Measurements from ENCODE around the gene GRIK3.
"Not testable (repeated sequence)": the region's sequence is repeated elsewhere in the genome, so short reads cannot be mapped to it uniquely, and the experiment has no call there.

The GRIK3 gene

DNA sequence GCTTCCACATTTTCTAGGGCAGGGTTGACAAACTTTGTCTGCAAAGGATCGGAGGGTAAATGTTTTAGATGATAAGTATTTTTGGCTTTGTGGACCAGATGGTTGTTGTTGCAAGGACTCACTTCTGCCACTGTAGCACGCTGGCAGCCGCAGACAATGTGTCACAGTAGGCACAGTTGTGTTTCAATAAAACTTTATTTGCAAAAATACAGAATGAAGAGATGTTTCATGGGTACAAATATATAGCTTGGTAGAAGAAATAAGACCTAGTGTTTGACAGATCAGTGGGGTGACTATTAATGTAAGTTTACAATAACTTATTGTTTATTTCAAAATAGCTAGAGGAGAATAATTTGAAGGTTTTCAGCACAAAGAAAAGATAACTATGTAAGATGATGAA lies 127.8 kb downstream of the GRIK3 start:
- H3K4me3 ChIP-seq (ENCODE audit: low read depth, low read length), result no peak overlapping the region
- CTCF ChIA-PET, result no interaction called here
- POLR2A ChIA-PET, result no interaction called here
- TF ChIP-seq, protein P1, sequence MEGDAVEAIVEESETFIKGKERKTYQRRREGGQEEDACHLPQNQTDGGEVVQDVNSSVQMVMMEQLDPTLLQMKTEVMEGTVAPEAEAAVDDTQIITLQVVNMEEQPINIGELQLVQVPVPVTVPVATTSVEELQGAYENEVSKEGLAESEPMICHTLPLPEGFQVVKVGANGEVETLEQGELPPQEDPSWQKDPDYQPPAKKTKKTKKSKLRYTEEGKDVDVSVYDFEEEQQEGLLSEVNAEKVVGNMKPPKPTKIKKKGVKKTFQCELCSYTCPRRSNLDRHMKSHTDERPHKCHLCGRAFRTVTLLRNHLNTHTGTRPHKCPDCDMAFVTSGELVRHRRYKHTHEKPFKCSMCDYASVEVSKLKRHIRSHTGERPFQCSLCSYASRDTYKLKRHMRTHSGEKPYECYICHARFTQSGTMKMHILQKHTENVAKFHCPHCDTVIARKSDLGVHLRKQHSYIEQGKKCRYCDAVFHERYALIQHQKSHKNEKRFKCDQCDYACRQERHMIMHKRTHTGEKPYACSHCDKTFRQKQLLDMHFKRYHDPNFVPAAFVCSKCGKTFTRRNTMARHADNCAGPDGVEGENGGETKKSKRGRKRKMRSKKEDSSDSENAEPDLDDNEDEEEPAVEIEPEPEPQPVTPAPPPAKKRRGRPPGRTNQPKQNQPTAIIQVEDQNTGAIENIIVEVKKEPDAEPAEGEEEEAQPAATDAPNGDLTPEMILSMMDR (IDR thresholded peaks at IDR 0.05; ENCODE audit: insufficient read depth, low read length, missing control alignments), result no peak
- no peak for DNase-seq (ENCODE audit: low read depth, low spot score)

DNA sequence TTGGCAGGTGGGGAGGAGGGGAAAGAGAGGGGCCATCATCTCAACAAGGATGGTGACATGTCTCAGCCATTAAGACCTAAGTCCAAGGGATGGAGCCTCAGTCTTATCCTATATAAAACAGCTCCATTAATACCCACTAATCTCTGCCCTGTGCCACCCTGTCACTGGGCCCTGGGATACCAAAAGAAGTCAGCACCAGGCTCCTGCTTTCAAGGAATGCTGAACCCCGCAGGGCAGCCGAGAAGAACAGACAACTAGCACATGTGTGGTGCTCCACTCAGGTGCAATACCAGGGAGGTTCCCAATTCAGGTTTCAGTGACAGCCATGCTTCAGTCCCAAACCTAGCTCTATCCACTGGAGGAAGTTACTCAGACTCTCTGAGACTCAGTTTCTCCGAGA lies 128.4 kb downstream of the GRIK3 start:
- POLR2A ChIA-PET, result no interaction called here
- no peak for DNase-seq (ENCODE audit: low read depth, low spot score)
- CTCF ChIA-PET, result no interaction called here
- TF ChIP-seq, protein P1 (IDR thresholded peaks at IDR 0.05; ENCODE audit: insufficient read depth, low read length, missing control alignments), result no peak
- no peak overlapping the region for H3K4me3 ChIP-seq (ENCODE audit: low read depth, low read length)

DNA sequence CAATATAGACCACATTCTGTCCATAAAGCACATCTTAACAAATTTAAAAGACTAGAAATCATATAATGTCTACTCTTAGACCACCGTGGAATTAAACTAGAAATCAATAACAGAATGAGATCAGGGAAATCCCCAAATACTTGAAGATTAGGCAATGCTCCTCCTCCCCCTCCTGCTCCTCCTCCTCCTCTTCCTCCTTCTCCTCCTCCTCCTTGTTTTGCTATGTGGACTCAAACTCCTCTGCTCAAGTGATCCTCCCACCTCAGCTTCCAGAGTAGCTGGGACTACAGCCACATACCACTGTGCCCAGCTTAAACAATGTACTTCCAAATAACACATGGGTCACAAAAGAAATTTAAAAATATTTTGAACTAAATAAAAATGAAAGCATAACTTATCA lies 134.2 kb downstream of the GRIK3 start:
- no peak for DNase-seq (ENCODE audit: low read depth, low spot score)
- TF ChIP-seq, protein P1 (IDR thresholded peaks at IDR 0.05; ENCODE audit: insufficient read depth, low read length, missing control alignments), result no peak
- no peak overlapping the region for H3K4me3 ChIP-seq (ENCODE audit: low read depth, low read length)
- CTCF ChIA-PET, result no interaction called here
- POLR2A ChIA-PET, result no interaction called here

DNA sequence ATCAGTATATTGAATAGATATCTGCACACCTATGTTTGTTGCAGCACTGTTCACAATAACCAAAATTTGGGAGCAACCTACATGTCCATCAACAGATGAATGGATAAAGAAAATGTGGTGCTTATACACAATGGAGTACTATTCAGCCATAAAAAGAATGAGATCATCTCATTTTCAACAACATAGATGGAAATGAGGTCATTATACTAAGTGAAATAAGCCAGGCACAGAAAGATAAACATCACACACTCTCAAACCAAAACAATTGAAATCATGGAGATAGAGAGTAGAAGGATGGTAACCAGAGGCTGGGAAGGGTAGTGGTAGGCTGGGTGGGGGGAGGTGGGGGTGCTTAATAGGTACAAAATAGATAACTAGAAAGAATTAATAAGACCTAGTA lies 136.5 kb downstream of the GRIK3 start:
- CTCF ChIA-PET; H3K4me3 ChIP-seq (ENCODE audit: low read depth, low read length); DNase-seq (ENCODE audit: low read depth, low spot score); POLR2A ChIA-PET: not testable (repeated sequence)

DNA sequence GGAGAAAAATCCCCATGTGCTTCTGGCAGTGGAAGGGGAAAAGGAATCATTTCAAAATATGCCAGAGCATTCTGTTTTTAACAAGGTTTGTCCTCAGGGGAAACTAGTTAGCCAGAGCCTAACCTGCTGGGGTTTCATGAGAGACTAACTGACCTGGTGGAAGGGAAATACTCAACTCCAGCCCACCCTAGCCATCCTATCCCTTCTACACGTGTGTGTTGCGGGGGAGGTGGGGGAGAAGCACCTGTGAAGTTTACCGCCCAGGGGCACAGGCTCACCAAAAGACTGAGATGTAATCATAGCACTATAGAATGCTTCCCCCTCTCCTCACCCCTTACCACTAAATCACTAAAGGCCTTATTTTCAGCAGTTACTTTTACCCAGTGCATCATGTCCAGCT lies 139.5 kb downstream of the GRIK3 start:
- H3K4me3 ChIP-seq (ENCODE audit: low read depth, low read length), result no peak overlapping the region
- CTCF ChIA-PET, result no interaction called here
- DNase-seq (ENCODE audit: low read depth, low spot score), result no peak
- TF ChIP-seq, protein P1 (IDR thresholded peaks at IDR 0.05; ENCODE audit: insufficient read depth, low read length, missing control alignments), result no peak
- POLR2A ChIA-PET, result no interaction called here

DNA sequence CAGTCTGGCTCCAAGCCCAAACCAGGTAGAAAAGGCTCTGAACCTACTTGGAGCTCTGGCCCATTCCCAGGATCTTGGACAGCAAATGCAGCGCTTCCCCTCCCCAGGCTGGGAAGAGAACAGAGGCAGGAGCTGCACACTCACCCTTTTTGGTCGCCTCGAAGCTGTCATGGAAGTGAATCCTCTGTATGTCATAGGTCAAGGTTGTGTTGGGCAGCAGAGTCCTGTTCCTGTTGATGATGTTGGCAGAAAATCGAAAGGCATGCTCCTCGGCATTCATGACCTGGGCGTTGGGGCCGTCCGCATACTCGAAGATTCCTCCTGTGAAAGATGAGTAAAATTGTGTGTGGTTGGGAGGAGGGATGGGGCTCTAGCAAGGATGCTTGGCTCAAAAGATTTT lies 143.5 kb downstream of the GRIK3 start:
- no peak overlapping the region for H3K4me3 ChIP-seq (ENCODE audit: low read depth, low read length)
- DNase-seq (ENCODE audit: low read depth, low spot score), result no peak
- ChIA-PET POLR2A (no interaction called here), CTCF (no interaction called here)
- TF ChIP-seq, protein P1 (IDR thresholded peaks at IDR 0.05; ENCODE audit: insufficient read depth, low read length, missing control alignments), result no peak

DNA sequence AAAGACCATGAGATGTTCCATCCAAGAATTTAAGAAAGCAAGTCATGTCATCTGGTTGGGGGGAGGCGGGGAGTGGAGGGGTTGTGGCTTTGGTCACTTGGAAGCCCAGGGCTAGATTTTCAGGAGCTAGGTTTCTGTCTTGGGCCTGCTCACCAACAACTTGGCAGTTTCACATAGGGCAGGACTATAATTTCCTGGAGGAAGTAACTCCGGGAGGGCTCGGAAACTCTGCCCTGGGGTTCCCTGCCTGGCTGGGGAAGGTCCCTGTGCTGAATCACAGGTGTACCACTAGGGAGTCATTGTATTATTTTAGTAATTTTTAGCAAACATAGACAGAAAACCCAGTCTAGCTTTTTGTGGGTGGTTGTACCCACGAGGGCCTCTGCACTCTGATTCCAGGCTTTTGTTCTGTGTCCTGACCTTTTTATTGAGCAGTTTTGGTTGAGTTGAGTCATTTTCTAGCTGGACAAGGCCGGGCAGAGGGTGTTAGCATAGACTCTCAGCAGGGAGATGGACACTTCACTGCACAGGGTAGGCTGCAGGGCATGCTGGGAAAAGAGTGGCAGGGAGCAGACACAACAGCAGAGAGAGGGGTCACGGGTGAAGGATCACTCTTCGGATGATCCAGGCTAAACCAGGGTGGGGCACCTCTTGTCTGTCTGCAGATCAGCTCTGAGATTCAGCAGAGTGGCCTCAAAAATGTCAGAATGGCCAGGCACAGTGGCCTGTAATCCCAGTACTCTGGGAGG lies 144.7 kb downstream of the GRIK3 start:
- DNase-seq (ENCODE audit: low read depth, low spot score), result no peak
- TF ChIP-seq, protein P1 (IDR thresholded peaks at IDR 0.05; ENCODE audit: insufficient read depth, low read length, missing control alignments), result no peak
- ChIA-PET CTCF (no interaction called here), POLR2A (no interaction called here)
- no peak overlapping the region for H3K4me3 ChIP-seq (ENCODE audit: low read depth, low read length)
